NOMO-1 treated with dmso at 0.1 percent for 144 hours (cell line): ENCODE measurements around the gene GPR146.

Source experiments
- DNase-seq: peaks from one replicate; lab custom pipeline; 2025; ENCODE audit not compliant: unreplicated experiment; lab: John Stamatoyannopoulos, UW

GPR146 gene

DNA sequence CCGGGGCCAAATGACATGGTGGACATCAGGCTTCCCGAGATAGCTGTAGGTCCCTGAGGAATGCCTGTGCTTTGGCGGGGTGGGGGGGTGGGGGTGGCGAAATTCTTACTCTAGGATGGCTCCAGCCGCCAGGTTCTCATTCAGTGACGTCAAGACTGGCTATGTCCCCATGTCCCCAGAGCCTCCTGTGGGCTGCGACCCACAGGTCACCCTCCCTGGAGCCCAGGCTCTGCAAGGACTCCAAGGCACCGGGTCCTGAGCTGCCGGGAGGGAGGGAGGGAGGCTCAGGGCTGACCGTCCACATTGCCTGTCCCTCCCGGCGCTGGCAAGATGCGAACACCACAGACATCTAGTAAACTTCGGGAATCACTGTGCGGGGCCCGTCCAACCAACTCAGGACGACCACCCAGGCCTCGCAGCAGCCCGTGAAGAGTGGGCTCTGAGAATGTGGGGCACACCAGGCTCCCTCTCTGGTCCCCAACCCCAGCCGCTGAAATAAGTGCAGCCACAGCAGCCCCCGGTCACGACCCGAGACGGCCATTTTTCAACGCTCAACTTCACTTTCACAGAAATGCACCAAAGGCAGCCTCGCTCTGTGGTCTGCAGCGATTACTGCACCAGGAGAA lies 12.6 kb downstream of the GPR146 start:
- DNase-seq = no peak

DNA sequence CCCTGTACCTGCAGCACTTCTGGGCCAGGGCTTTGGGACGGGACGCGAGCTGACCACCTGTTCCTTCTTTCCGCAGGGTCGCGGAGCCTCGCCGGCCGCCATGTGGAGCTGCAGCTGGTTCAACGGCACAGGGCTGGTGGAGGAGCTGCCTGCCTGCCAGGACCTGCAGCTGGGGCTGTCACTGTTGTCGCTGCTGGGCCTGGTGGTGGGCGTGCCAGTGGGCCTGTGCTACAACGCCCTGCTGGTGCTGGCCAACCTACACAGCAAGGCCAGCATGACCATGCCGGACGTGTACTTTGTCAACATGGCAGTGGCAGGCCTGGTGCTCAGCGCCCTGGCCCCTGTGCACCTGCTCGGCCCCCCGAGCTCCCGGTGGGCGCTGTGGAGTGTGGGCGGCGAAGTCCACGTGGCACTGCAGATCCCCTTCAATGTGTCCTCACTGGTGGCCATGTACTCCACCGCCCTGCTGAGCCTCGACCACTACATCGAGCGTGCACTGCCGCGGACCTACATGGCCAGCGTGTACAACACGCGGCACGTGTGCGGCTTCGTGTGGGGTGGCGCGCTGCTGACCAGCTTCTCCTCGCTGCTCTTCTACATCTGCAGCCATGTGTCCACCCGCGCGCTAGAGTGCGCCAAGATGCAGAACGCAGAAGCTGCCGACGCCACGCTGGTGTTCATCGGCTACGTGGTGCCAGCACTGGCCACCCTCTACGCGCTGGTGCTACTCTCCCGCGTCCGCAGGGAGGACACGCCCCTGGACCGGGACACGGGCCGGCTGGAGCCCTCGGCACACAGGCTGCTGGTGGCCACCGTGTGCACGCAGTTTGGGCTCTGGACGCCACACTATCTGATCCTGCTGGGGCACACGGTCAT lies 13.3 kb downstream of the GPR146 start:
- no peak for DNase-seq

- no peak for DNase-seq
These were observed 14.0 kb downstream of the GPR146 start for GRCh38 chr7:1058311-1058710.

DNA sequence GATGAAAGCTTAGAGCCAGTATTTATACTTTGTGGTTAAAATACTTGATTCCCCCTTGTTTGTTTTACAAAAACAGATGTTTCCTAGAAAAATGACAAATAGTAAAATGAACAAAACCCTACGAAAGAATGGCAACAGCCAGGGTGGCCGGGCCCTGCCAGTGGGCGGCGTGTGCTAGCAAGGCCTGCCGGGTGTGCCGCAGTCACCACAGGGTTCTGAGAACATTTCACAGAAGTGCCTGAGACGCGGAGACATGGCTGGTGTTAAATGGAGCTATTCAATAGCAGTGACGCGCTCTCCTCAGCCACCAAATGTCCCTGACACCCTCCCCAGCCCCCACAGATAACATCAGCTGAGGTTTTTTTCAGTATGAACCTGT lies 14.5 kb downstream of the GPR146 start:
- no peak for DNase-seq

- no peak for DNase-seq
These were observed 15.1 kb downstream of the GPR146 start for GRCh38 chr7:1059200-1060091.

DNA sequence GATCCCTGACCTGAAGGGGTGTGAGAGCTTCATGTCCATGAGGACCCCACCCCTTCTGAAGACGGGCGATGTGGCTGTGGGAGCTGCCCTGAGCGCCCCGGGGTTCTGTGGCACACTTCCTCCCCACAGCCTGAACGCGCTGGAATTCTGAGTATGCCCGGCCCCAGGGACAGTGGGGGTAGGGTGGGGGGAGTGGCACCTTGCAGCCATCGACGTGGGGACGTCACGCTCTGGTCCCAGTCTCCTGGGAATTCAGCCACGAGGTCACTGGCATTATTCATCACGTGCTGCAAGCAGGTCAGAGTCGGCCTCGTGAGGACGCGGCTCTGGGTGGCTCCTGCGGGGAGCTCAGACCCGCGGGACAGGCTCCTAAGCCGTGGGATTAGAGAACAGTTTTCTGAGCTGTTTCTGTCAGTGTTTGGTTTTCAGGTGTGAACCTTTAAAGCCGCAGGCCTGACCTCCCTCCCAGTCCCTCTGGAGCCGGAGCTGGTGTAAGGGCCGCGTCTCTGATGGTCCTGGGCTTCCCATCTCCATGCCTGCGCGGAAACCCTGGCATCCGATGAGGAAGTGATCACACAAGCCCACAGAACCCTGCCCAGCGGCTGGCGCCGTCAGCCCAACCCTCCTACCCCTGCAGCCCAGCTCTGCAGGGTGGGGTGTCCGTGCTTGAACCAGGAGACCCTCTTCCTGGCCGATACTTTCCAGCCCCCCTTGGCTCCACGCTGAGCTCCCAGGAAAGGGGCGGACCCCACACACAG lies 16.1 kb downstream of the GPR146 start:
- DNase-seq = no peak

DNA sequence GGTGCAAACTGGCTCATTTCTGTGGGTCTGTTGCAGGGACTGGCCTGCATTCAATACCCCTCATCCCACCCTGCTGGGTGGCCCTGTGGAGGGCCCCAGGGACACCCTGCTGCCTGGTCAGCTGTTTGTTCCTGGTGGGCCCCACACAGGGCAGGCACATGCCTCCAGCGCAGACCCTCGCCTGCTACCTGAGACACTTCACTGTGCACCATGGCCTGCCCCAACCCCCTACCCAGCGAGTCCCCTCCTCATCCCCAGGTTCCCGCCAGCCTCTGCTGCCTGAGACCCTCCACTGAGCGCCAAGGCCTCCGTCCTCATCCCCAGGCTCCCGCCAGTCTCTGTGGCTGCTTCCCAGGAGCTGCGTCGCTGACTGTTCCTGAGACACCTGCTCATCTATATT lies 16.8 kb downstream of the GPR146 start:
- DNase-seq = no peak

- DNase-seq = peak; percentile 93
These were observed 18.2 kb downstream of the GPR146 start for GRCh38 chr7:1062296-1063294.

DNA sequence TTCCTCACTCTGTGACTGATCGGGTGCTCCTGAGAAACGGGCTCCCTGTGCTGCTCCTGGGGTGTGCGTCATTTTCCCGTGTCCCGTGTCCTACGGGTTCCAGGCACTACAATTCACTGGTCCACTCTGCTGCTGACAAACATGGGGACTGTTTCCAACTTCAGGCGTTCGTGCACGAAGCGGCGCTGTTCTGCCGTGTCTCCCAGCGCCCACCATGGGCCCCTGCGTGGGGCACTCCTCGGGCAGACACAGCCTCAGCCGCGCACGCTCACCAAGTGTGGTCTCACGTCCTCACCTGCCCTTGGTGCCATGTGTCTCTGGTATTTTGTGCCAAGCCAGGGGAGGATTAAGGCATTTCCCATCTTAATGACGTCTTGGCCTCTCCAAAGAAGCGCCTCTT lies 19.0 kb downstream of the GPR146 start:
- DNase-seq = no peak

DNA sequence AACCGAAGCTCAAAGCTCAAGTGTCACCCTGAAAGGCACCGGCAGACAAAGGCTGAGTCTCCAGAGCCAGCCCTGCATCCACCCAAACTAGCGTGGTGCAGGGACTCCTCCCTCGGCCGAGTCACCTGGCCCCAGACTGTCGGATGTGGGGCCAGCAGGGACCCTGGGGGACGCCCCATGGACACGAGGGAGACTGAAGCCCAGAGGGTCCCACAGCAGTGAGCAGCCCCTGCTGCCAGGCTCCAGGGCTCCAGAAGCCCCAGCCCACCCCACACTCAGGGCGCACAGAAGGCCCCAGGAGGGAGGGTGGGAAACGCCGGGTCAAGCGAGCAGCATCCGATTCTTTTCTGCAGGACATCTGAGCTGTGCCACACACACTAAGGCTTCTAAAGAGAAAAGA lies 20.2 kb downstream of the GPR146 start:
- no peak for DNase-seq

DNA sequence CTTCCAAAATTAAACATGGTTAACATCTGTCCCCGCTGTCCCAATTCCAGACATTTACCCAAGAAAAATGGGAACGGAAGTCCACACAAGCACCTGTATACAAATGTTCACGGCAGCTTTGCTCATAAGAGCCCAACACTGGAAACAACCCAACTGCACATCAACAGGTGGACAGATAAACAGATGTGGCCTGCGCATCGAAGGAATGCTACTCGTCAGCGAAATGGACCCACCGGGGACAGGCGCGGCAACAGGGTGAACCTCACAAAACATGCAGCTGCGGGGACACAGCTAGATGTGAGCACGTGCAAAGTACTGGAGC lies 20.9 kb downstream of the GPR146 start:
- no peak for DNase-seq

- peak; percentile 82 for DNase-seq
These were observed 21.4 kb downstream of the GPR146 start for GRCh38 chr7:1065585-1066241.

DNA sequence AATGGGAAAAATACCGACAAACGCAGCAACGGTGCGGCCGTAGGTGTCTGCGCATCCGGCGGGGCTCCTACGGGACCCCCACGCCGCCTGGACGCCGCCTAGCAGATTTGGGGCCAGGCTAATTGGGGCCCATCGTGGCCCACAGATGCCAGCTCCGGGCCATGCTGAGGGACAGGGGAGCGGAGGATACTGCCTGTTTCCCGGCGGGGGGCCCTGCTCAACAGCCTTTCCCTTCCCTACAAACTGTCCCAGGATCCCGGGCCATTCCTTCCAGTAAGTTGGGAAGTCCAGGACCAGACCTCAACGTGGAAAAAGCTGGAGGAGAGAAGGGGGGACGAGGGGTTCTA lies 21.9 kb downstream of the GPR146 start:
- DNase-seq = no peak

- no peak for DNase-seq
These were observed 23.7 kb downstream of the GPR146 start for GRCh38 chr7:1068013-1068412.

DNA sequence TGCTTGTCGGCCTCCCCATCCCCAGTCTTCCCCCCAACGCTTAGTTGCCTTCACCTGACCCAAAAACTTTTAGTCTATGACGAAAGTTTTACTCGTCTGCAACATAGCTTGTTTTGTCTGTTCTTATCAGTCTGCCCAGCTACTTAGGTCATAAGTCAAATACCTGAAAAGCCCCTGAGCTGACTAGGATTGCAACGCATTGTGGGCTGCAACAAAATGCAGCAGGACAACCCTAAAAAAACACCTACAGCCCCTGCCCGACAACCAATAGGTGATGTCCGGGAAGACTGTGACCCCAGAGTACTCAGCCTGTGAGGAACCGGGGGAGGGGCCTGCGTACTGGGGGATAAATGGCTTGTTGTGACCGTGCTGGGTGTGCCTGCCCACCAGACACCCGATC lies 24.3 kb downstream of the GPR146 start:
- no peak for DNase-seq

DNA sequence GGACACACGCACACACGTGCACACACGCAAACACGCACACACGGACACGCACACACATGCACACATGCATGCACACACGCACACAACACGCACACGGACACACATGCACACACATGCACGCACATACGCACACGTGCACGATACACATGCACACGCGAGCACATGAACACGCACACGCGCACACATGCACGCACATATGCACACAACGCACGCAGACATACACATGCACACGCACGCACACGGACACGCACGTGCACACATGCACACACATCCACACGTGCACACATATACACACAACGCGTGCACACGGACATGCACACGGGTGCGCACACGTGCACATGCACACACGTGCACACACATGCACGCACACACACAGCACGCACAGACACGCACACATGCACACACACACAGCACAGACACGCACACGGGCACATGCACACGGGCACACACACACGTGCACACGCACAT lies 26.2 kb downstream of the GPR146 start:
- no peak for DNase-seq

GRCh38 chr7:1071731-1072254 lies 27.4 kb downstream of the GPR146 start:
- no peak for DNase-seq

- DNase-seq = no peak
These were observed 29.0 kb downstream of the GPR146 start for GRCh38 chr7:1073142-1073977.
